Lower lobe of right lung (tissue), 2 donors: Measurements from ENCODE around the gene SCML1. TPM values are rescaled to one million over a fixed set of nuclear protein-coding genes. Genes with fewer than 3 reads are reported as not detected.

Experiments
- ATAC-seq, 2 donors: fragments of 200-7000 bp; cut with Tn5 transposase; one replicate each; pipeline ENCODE4 v1.9.1; 2020 to 2022; ENCODE audit warnings: mild to moderate bottlenecking in 2 of 2, moderate library complexity in 2 of 2
- DNase-seq: peaks from one replicate; pipeline ENCODE4 v3.0.0-alpha.2; 2020
- H3K27ac ChIP-seq: fragments of 200-600 bp; one replicate; pipeline ENCODE4 v1.8.0; 2022
- H3K27me3 ChIP-seq: fragments of 200-600 bp; one replicate; pipeline ENCODE4 v1.8.0; 2022; ENCODE audit warnings: low read depth
- H3K36me3 ChIP-seq: fragments of 200-600 bp; one replicate; pipeline ENCODE4 v1.8.0; 2022; ENCODE audit warnings: mild to moderate bottlenecking
- H3K4me1 ChIP-seq: fragments of 200-600 bp; one replicate; pipeline ENCODE4 v1.8.0; 2022
- H3K4me3 ChIP-seq: fragments of 200-600 bp; one replicate; pipeline ENCODE4 v1.8.0; 2022; ENCODE audit warnings: mild to moderate bottlenecking
- H3K9me3 ChIP-seq: fragments of 200-600 bp; one replicate; pipeline ENCODE4 v1.8.0; 2022
- intact Hi-C: fragments of 100-400 bp; cut with DNase I; formaldehyde crosslinking; loops from one replicate; pipeline ENCODE4 v1.11.0; 2022
- total RNA-seq: library from RNA; stranded (reverse); fragmentation: NEBNext Ultra II Directional; extraction: Animal tissue kit (Norgen Biotek cat#: 25700); gene quantifications from one replicate; pipeline ENCODE4 v1.2.1, GENCODE V29; 2021
- TF ChIP-seq, protein P1 (sequence below): fragments of 200-600 bp; IDR thresholded peaks from one replicate; pipeline ENCODE4 v1.8.0; 2022; ENCODE audit warnings: antibody characterized with exemption, mild to moderate bottlenecking
- donor health status: DM: no; HTN: yes; CAD: no; lungs with severe emphysema.

Gene SCML1
- total RNA-seq, 1 donor from 2014 or later, result 12.3 TPM

DNA sequence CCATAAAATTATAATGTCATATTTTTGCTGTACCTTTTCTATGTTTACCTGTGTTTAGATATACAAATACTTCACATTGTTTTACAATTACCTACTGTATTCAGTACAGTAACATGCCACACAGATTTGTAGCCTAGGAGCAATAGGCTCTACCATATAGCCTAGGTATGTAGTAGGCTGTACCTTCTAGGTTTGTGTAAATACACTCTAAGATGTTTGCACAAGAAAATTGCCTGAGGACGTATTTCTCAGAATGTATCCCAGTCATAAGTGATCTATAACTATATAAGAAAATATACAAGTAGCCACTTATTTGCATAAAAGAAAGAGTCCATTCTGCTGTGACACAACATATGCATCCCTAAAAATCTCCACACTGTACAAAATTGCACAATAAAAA lies 36.3 kb upstream of the SCML1 start:
- no peaks in the 10 kb centered on the region for H3K9me3 ChIP-seq
- TF ChIP-seq, protein P1, sequence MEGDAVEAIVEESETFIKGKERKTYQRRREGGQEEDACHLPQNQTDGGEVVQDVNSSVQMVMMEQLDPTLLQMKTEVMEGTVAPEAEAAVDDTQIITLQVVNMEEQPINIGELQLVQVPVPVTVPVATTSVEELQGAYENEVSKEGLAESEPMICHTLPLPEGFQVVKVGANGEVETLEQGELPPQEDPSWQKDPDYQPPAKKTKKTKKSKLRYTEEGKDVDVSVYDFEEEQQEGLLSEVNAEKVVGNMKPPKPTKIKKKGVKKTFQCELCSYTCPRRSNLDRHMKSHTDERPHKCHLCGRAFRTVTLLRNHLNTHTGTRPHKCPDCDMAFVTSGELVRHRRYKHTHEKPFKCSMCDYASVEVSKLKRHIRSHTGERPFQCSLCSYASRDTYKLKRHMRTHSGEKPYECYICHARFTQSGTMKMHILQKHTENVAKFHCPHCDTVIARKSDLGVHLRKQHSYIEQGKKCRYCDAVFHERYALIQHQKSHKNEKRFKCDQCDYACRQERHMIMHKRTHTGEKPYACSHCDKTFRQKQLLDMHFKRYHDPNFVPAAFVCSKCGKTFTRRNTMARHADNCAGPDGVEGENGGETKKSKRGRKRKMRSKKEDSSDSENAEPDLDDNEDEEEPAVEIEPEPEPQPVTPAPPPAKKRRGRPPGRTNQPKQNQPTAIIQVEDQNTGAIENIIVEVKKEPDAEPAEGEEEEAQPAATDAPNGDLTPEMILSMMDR, result no peak
- no peaks in the 10 kb centered on the region for H3K27me3 ChIP-seq
- intact Hi-C loops, result no loop called here
- DNase-seq, result no peak
- H3K4me3 ChIP-seq, result no peak overlapping the region
- ATAC-seq, result no peak
- no peaks in the 10 kb centered on the region for H3K4me1 ChIP-seq
- H3K36me3 ChIP-seq, result no peaks in the 10 kb centered on the region
- H3K27ac ChIP-seq, result no peak overlapping the region

DNA sequence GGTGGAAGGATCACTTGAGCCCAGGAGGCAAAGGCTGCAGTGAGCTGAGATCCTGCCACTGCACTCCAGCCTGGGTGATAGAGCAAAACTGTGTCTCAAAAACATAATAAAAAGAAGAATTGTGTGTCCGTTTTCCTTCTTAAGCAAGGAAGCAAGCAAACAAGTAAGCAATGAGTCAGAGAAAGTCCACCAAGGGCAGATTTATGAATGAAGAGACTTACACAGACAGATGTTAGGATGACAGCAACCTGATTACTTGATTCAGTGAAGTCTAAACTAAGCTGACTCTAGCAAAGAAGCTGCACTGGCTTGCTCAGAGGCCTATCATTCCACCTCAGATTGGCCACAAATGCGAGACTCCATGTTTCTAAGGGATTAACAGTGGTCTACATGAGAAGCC lies 34.1 kb upstream of the SCML1 start:
- TF ChIP-seq, protein P1, result no peak
- no peaks in the 10 kb centered on the region for H3K36me3 ChIP-seq

DNA sequence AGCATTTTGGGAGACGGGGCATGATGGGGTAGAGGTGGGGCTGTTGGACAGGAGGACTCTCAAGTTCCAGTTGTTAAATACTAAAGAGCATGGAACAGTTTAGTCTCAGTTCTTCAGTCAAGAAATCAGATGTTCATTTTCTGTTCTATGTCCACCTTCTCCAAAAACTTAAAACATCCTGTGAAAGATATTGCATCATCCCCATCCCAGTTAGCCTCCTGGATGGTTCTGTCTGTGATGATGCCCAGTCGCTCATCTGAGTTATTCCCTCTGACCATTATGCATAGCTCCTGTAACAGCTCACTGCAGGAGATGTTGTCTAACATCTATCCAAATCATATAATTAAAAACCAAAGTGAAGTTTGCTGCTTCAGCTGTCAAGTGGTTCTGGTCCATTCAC lies 32.1 kb upstream of the SCML1 start:
- Histone ChIP-seq H3K4me3 (no peak overlapping the region), H3K9me3 (no peaks in the 10 kb centered on the region), H3K36me3 (no peaks in the 10 kb centered on the region), H3K4me1 (no peaks in the 10 kb centered on the region), H3K27ac (no peak overlapping the region), H3K27me3 (no peaks in the 10 kb centered on the region)
- DNase-seq (no peak), ATAC-seq (no peak)
- TF ChIP-seq, protein P1, result no peak
- intact Hi-C loops, result no loop called here

More for the DNA sequence above, 34.1 kb upstream of the SCML1 start:
- H3K9me3 ChIP-seq, result no peaks in the 10 kb centered on the region
- H3K4me3 ChIP-seq, result no peak overlapping the region
- H3K27ac ChIP-seq, result no peak overlapping the region
- H3K27me3 ChIP-seq, result no peaks in the 10 kb centered on the region
- no peaks in the 10 kb centered on the region for H3K4me1 ChIP-seq
- intact Hi-C loops, result no loop called here
- ATAC-seq (no peak), DNase-seq (no peak)

DNA sequence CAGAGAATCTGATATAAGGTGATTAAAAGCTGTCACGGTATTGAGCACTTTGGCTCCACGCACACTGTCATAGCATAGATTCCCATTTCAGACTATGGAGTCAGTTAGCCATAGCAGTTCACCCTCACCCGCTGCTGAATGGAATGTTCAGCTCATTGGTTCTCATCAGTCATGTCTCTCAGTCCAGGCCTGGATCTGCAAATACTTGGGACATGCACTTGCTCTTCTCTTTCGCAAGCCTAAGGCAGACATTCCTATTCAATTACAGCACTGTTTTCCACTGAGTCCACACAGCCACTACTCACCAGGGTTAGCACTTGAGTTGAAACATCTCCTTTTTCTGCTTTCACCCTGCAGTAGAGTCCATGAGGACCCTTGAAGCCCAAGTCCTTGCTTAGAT lies 30.6 kb upstream of the SCML1 start:
- Histone ChIP-seq H3K9me3 (no peaks in the 10 kb centered on the region), H3K4me3 (no peak overlapping the region), H3K27ac (no peak overlapping the region), H3K27me3 (no peaks in the 10 kb centered on the region), H3K4me1 (no peaks in the 10 kb centered on the region), H3K36me3 (no peaks in the 10 kb centered on the region)
- TF ChIP-seq, protein P1, result no peak
- no peak for DNase-seq
- no peak for ATAC-seq
- intact Hi-C loops, result no loop called here

DNA sequence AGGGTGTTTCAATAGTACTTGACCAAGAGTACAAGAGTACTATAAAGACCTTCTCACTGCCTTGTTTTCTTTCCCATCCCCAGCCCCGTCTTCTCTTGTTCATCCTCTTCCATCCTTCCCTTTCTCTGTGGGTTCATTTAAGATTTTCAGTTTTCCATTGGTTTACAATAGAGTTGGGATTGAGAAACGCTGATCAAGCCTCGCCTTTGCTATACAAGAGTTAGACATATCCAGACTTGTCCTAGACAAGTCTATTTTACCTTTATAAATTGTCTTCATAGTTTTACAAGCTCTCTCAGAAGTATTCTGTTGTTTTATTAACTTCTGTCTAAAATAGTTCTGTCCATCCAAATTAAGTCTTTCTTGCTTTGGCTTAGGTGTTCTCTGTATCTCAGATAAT lies 29.6 kb upstream of the SCML1 start:
- no peaks in the 10 kb centered on the region for H3K4me1 ChIP-seq

More for the DNA sequence above, 29.6 kb upstream of the SCML1 start:
- TF ChIP-seq, protein P1, result no peak
- Histone ChIP-seq H3K36me3 (no peaks in the 10 kb centered on the region), H3K27ac (no peak overlapping the region), H3K27me3 (no peaks in the 10 kb centered on the region), H3K9me3 (no peaks in the 10 kb centered on the region), H3K4me3 (no peak overlapping the region)
- ATAC-seq, result no peak
- intact Hi-C loops, result no loop called here
- DNase-seq, result no peak
